DLD1 (cell line): Measurements from ENCODE around the gene LPCAT1.

Experiments used
- in situ Hi-C: cut with HindIII; loops from 2 replicates; pipeline ENCODE4 v1.10.0; 2017; ENCODE audit warnings: low sequenced_read_pairs

Gene LPCAT1

DNA sequence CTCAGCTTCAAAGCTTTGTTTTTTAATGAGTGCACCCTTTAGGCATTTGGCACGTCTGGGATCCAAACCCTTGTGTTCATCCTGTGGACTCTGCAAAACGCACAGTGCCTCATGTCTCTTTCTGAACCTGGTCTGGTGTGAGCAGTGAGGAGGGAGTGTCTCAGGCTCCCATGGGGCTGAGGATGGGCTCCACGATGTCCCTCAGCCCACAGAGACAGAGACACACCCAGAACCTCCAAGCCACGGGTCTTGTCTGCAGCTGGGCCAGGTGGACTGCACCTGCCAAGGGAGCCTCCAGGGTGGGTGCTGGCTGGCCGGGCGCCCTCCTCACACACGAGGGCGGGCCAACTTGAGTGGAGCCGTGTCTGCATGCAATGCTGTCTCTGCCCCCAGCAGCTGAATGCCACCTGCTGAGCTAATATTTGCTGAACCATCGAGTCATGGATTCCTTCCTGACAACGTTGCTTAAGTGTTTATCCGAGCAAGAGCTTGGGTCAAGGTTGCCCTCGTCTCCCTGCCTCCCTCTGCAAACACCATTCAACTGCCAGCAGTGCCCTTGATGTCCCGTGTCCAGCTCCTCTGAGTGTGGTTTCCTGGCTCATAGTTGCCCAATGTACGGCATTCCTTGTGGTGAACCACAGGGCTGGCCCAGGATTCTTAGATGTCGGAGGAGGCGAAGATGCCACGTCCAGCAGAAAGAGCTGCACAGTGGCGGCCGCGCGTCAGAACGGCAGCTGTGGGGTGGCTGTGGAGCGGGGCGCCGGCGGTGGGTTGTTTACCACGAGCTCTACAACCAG lies 31.4 kb upstream of the LPCAT1 start:
- in situ Hi-C loops = no loop called here

DNA sequence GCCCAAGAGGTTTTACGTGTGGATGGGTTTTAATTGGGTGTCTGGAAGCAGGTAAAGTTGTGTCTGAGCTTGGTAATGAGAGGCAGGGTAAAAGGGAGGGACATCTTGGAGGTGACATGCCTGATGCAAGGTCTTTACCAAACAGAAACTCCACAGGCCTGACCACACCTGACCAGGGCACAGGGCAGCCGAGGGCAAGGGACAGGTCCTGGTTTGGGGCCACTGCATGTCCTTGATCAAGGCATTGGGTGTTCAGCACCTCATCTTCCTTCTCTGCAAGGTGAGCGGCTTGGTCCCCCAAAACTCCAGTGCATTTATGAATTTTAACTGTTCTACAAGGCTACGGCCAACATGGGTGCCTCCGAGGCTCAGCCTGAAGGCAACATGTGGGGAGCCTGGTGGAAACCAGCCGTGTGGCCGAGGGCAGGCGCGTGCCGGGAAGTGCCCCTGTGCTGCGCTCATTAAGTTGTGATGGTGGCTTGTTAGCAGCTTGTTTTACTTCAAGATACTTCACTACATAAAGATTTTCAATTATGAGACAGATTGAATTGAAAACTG lies 30.7 kb upstream of the LPCAT1 start:
- in situ Hi-C loops = no loop called here

DNA sequence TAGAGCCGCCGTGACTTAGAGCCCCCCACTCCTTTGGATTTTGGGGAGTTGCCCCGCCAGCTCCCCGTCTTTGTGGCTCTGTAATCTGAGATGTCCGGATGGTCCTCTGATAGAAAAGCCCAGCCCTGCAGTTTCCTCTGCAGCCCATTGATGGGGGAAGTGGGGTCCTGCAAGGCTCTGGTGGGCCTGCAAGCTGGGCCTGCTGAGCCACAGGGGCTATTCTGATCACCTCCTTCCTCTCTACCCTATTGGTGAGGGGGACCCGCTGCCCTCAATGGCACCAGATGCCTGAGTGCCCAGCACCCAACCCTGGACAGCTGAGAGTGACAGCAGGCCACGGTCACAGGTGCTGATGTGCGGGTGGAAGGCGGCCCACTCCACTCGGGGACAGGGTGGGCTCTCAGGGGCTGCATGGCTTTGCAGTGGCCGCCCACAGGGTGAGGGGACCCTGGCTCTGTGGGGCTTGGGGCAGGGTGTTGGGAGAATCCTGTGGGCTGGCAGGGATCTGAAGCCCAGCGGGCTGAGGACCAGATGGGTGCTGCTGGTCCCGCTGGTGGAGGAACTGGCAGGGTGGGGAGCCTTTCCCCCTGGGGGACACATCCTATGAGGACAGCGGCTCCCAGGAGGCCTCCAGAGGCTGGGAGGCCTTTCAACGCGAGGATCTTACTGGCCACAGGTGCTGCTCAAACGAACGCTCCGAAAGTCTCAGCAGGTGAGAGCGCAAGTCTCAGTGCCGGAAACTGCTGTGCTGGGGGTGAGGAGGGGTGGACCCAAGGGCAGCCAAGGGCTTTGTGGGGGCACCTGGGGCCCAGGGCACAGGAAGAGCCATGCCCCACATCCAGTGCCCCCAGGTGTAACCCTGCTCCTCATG lies 30.0 kb upstream of the LPCAT1 start:
- in situ Hi-C loops = no loop called here

DNA sequence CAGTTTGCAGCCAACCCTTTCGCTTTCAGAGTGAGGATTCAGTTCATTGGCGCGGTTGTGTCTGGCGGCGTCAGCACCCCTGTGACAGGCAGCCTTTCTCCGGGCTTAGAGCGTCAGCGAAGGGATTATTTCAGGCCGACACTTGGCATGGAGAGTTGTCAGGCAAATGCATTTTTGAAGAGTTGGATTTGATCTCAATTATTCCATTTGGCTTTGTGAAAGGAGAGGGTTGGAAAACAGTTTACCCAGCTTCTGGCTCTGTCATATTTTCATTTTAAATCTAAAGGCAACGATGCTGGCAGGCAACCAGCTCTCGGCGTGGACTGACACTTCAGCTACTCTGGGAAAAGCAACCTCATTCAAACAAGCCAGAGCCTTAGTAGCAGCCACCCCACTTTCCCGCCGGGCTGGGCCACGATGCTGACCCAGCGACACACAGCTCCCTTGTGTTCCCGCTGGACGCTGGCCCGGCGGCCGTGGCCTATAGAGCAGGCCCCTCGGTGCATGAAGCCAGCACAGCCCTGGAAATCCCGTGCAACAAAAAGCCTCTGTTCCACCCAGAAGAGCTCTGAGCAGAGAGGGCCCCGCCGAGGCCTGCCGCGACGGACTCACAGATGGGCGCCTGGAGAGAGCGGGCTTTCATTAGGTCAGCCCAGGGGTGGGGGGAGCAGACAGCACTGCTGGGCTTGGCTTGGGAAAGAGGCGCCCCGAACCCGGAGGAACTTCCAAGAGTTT lies 28.9 kb upstream of the LPCAT1 start:
- in situ Hi-C loops = no loop called here

DNA sequence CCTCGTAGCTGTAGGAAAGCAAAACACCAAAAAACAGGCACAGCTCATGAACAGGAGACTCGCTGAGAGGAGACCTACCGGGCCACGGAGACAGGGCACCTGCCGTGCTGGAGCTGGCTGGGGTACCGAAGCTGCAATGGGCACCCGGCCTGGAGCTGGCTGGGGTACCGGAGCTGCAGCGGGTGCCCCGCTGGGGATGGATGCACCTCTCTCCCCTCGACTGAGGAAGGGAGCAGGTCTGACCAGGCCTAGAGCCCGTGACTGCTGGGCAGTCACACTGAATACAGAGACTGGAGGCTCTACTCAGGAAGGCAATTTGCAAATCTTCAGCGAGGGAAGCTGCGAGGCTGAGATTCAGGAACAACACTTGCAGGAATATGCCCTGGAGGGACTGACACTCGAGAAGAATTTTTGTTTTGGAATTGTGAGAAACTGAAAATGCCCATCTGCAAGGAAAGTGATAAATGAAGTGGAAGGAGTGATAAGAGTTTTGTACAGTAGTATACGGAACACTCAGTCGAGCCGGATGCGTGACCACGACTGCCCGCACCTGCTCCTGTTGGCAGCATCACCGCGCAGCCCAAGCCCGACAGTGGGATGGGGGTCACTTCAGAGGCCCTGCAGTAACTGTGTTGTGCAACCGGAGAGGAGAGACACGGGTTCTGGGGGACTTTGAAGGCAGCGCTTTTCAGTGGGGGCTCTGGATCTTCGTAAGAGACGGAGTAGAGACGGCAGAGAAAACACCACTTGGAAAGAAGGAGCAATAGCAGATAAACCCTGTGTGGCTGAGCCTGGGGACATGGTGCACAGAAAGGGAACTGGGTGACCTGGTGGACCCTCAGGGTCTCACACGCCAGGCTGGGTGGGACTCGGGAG lies 27.9 kb upstream of the LPCAT1 start:
- in situ Hi-C loops = no loop called here

DNA sequence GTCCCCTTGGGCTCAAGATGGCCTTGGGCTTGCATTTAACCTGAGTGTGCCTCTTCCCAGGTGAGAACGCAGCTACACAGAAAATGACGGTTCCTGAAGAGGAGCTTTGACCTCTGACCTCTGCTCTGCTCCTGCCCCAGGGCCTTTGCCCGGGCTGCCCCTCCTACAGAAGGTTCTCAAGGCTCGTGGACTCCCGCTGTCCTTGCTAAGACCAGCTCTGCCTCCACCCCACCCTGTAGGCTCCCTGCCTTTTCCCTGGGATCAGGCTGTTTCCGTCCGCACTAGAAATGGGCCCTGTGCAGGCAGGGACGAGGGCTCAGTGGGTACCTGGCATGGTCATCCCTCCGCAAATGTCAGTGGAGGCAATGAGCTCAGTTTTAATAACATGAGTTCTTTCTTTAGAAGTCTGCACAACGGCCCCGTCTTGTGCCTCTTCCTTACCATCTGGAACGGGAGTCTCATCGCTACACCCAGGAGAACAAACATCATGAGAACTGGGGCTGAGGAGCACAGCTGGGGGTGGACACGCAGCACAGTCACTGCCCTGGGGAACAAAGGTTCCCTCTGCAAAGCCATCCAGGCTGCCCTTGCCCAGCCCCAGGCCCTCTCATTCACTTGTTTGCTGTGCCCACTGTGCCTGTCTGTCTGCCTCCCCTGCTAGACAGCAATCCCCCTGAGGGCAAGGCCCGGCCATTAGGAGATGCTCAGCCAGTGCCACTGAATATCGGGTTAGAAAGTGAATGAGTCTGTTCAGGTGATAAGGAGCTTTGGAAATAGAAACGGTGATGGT lies 26.7 kb upstream of the LPCAT1 start:
- in situ Hi-C loops = no loop called here

DNA sequence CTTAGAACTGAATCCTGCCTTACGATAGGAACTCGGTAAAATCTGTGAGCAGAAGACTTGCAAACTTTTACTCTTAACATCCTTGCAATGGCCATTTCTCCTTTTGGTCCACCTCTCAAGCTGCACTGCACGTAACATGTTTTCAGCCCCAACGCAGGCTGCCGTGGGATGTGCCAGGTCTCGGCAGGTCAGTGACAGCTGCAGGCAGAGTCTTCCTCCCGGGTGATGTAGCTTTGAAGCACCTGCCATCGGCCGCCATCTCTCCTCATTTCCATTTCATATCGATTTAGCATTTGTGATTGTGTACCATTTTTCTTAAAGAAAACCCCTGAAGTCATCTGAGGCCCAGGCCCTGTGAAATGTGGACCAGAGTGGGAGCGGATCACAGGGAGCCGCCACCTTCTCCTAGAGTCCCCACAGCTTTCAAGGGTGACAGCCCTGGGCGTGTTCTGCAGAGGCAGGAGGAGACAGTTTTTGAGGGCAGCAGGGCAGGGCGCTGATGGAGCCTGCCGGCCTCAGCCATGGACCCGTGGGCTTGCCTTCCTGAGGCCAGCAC lies 25.8 kb upstream of the LPCAT1 start:
- in situ Hi-C loops = no loop called here

DNA sequence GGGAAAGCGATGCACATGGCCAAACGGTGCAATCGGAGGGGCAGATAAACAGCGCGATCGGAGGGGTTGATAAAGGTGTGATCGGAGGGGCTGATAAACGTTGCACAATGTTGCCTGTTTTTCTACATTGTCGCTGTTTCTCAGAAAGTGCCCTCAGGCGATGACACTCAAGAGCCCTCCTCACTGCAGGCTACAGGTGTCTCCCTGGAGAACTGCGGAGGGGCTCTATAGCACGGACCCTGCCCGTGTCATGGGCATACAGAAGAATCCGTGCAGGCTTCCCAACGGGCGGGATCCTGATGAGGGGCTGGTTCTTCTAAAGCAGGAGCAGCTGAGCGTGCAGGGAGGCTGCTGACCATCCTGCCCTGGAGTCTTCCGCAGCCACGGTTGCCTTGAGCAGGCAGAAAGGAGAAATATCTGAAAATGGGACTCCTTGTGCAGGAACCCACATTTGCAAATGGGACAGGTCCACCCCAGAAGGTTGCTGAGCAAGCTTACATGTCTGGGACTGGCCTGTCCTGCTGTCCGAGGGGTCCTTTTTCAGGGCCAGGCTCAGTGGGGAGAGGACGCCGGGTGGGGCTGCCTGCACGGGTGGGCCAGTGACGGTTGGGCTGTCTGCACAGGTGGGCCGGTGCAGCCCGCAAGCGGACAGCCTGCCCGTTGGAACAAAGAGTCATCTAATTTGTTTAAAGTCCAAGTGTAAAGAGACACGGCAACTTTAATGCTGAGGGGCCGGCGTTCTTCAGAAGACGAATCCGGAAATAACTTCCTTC lies 25.1 kb upstream of the LPCAT1 start:
- in situ Hi-C loops = no loop called here

DNA sequence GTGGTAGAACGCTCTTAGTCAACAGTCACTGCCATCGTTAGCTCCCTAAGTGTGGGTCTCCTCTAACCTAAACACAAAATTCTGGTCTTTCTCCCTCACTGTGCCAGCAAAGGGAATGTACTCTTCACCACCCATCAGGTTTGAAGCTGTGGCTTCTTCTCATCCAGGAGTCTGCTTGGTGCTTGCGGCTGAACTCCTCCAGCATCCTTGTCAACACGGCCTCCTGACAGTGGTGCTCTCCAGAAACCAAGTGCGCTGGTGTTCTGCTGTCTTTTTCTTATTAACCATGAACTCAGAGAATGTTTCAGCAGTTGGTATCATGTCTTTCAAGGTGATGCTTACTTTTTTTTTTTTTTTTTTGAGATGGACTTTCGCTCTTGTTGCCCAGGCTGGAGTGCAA lies 23.9 kb upstream of the LPCAT1 start:
- in situ Hi-C loops = no loop called here

DNA sequence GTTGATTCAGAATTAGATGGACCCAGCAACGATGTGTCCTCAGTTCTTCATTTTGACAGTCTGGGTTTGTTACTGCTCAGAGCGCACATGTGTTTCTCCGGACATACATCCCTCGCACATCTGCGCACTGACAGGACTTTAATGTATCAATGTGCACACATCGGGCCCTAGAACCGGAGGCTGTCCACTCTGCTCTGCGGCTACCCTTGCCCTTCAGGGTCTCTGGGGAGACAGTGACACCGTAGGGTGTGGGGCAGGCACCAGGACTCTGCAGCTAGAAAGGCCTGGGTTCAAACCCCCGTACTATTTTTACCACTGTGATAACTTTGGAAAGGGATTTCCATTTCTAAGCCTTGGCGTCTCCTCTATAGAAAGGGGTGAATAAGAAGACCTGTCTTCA lies 23.5 kb upstream of the LPCAT1 start:
- in situ Hi-C loops = no loop called here

DNA sequence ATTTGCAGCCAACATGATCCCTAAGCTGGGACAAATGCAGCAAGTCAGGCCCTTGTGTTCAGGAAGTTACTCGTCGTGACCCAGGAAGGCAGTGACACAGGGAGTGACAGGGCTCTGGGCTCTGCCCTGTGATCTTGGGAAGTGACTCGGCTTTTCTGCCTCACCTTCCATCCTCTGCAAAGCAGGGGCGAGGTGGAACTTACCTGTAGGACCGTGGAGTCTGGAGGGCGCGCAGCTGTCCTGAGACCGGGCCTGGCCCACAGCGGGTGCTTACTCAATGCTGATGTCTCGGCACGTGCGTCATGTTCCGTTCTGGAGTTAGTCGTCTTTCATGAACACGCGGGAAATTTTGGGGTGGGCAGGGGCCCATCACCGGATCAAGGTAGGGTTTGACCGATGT lies 22.8 kb upstream of the LPCAT1 start:
- in situ Hi-C loops = no loop called here

DNA sequence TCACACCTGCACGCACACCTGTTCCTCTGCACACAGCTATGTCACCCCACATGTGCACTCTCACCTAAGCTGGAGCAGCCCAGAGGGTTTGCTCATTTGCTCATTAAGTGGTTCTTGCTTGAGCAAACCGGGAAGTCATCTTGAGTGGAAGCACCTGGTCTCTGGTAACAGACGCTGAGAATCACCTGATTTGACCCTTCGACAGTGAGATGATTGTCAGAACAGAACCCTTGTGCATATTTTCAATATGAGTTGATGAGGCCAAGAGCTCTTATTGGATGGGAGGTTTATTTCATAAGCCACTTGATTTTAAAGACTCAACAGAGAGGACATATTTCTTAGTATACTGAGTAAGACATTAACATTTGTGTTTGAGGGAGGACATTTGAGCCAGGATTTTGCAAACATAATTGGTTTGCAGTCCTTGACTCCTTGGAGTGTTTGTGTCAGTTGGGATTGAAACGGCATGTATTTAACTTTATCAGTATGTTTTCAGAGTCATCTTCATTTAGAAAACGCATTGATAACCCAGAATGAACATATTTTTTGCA lies 22.1 kb upstream of the LPCAT1 start:
- in situ Hi-C loops = no loop called here

DNA sequence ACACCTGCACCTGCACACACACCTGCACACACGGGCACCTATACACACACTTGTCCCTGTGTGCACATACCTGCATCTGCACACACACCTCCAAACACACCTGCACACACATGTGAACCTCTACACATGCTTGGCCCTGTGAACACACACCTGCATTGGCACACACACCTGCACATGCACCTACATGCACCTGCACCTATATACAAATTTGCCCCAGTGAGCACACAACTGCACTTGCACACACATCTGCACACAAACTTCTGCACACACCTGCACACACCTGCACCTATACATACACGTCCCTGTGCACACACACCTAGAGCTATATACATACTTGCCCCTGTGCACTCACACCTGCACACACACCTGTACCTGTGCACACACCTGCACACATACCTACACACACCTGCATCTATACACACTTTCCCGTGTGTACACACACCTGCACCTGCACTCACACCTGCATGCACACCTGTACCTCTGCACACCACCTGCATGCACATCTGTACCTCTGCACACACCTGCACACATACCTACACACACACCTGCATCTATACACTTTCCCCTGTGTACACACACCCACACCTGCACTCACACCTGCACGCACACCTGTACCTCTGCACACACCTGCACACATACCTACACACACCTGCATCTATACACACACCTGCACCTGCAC lies 21.5 kb upstream of the LPCAT1 start:
- in situ Hi-C loops = no loop called here

DNA sequence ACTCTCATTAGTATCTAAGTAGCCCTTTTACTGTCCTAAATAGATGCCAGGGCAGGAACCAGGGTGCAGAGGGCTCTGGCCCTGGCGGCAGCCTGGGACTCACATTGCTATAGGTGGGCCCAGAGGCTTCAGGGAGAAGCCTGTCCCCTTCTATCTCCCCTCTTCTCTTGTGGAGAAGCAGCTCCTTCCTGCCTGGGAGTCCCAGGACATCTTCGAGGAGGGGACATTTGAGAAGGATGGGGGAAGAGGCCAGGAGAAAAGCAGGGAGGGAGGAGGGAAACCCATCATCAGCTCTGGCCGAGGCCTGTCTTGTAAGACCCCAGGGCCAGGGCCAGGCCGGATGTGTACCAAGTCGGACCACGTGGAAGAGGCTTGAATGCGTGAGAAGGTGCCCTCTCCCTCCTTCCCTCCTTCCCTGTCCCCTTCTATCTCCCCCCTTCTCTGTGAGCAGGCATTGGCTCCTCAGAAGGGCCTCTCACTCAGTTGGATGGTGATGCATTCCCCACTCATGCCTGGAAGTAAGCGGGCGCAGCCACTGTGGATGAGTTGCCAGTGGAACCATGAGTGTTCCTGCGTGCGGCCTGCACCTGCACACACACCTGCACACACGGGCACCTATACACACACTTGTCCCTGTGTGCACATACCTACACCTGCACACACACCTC lies 20.7 kb upstream of the LPCAT1 start:
- in situ Hi-C loops = no loop called here

DNA sequence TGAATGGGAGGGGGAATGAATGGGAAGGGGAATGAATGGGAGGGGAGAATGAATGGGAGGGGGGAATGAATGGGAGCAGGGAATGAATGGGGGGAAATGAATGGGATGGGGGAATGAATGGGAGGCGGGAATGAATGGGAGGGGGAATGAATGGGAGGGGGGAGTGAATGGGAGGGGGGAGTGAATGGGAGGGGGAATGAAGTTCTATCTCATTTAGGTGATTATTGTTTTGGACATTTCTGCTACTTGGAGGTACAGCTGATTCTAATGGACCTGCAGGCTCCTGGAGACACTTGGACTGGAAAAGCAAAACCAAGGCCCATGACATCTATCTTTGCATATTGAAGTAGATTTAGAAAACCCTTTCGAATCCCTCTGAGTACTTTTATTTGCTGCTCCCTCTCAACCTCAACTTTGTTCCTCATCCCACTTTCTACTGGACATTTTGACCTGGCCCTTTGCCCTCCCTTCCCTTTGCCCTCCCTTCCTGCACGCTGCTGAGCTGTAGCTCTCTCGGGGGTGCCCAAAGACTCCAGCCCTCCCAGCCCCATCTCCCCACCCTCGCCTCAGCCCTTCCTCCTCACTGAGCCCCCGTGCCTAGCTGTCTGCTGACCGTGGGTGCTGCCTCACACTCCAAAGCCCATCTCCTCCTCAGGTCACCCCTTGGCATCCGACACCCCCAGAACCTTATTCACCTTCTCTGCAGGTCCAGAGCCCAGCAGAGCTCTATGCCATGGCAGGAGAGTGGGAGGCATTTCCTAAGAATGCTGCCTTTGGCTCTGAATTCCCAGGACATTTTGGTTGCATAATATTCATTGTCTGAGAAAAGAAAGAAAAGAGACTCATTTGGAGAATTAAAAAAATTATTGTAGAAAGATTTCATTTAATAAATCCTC lies 19.9 kb upstream of the LPCAT1 start:
- in situ Hi-C loops = no loop called here

DNA sequence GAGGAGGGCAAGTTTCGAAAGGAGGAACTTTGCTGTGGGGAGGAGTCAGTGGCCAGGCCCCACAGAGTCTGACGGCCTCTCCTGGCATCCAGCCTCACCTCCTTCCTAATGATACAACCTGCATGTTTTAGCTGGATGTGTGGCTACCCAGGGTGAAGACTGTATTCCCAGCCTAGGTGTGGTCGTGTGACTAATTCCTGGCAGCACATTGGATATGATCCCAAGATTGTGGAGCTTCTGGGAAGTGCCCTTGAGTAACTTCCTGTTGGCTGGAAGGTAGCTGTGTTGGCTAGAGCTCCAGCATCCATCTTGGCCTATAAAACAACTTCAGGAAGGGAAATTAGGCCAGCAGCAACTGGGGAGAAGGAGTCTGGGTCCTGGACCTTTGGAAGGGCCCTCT lies 19.0 kb upstream of the LPCAT1 start:
- in situ Hi-C loops = no loop called here
